SJCRH30 (cell line): ENCODE data around the gene PEX10. TPM values are rescaled to one million over a fixed set of nuclear protein-coding genes. Genes with fewer than 3 reads are reported as not detected.
A peak's percentile ranks its signal among the peaks of the same experiment; 100 is the strongest.
"Not testable (repeated sequence)": the region's sequence is repeated elsewhere in the genome, so short reads cannot be mapped to it uniquely, and the experiment has no call there.

Experiments
- DNase-seq, 2 experiments: peaks; one replicate each; pipeline ENCODE4 v3.0.0-alpha.2; 2015 to 2020
- H3K27ac ChIP-seq: fragments of 250-450 bp; sonication (Bioruptor Pico); 2 replicates; pipeline ENCODE4 v1.5.1; 2020; ENCODE audit warnings: mild to moderate bottlenecking, moderate library complexity
- H3K27me3 ChIP-seq: fragments of 250-450 bp; sonication (Bioruptor Pico); 2 replicates; pipeline ENCODE4 v1.5.1; 2020; ENCODE audit warnings: mild to moderate bottlenecking, moderate library complexity
- H3K36me3 ChIP-seq: fragments of 250-450 bp; sonication (Bioruptor Pico); 2 replicates; pipeline ENCODE4 v1.5.1; 2020; ENCODE audit warnings: mild to moderate bottlenecking, moderate library complexity
- H3K4me1 ChIP-seq: fragments of 250-450 bp; sonication (Bioruptor Pico); 2 replicates; pipeline ENCODE4 v1.5.1; 2020; ENCODE audit warnings: mild to moderate bottlenecking, moderate library complexity
- H3K4me3 ChIP-seq: fragments of 250-450 bp; sonication (Bioruptor Pico); 2 replicates; pipeline ENCODE4 v1.5.1; 2020; ENCODE audit warnings: mild to moderate bottlenecking, moderate library complexity
- H3K9me3 ChIP-seq: fragments of 250-450 bp; sonication (Bioruptor Pico); replicated peaks from 2 replicates; pipeline ENCODE4 v1.5.1; 2020; ENCODE audit warnings: mild to moderate bottlenecking, moderate library complexity
- total RNA-seq: library from RNA; depleted of rRNA; stranded (reverse); fragments of >200 nt; shearing (Covaris generic); gene quantifications from 2 replicates; pipeline ENCODE4 v1.2.3, GENCODE V29; 2014; rRNA removed

Gene PEX10
- total RNA-seq, result 28.8 and 32.7 TPM in 2 replicates

- peak; percentile 99 for DNase-seq
- peaks cover 8% of the 10 kb centered on the region; the same call in 1 of the 2 replicates for H3K4me1 ChIP-seq
- peaks cover 13% of the 10 kb centered on the region for H3K27me3 ChIP-seq
- peak within 1 kb of the TSS; percentile 93 for H3K4me3 ChIP-seq
- no peaks in the 10 kb centered on the region for H3K9me3 ChIP-seq
- peak within 1 kb of the TSS; percentile 61 for H3K27ac ChIP-seq
- H3K36me3 ChIP-seq, result no peaks in the 10 kb centered on the region
These were observed at the start of gene PEX10 for GRCh38 chr1:2412395-2412772. Gene PEX10, minus strand, starts transcription at chr1:2412564. Its CDS starts 62 bp downstream, at chr1:2412502.

GRCh38 chr1:2460996-2461751 is 48.8 kb upstream of the PEX10 start:
- H3K4me1 ChIP-seq, result no peaks in the 10 kb centered on the region
- H3K36me3 ChIP-seq, result no peaks in the 10 kb centered on the region
- no peak for DNase-seq
- H3K27ac ChIP-seq, result no peak overlapping the region
- peaks cover 80% of the 10 kb centered on the region for H3K27me3 ChIP-seq
- H3K4me3 ChIP-seq, result no peak overlapping the region
- no peaks in the 10 kb centered on the region for H3K9me3 ChIP-seq

GRCh38 chr1:2460203-2460602 is 47.8 kb upstream of the PEX10 start:
- H3K27me3 ChIP-seq, result peaks cover 80% of the 10 kb centered on the region
- H3K36me3 ChIP-seq, result no peaks in the 10 kb centered on the region
- no peaks in the 10 kb centered on the region for H3K4me1 ChIP-seq
- DNase-seq, result no peak
- H3K9me3 ChIP-seq, result no peaks in the 10 kb centered on the region
- no peak overlapping the region for H3K4me3 ChIP-seq
- no peak overlapping the region for H3K27ac ChIP-seq

GRCh38 chr1:2459757-2460156 is 47.4 kb upstream of the PEX10 start:
- H3K27ac ChIP-seq, result no peak overlapping the region
- peak in 1 of 2 experiments; percentile 31 for DNase-seq
- H3K9me3 ChIP-seq, result no peaks in the 10 kb centered on the region
- no peaks in the 10 kb centered on the region for H3K36me3 ChIP-seq
- peaks cover 80% of the 10 kb centered on the region for H3K27me3 ChIP-seq
- no peak overlapping the region for H3K4me3 ChIP-seq
- no peaks in the 10 kb centered on the region for H3K4me1 ChIP-seq

GRCh38 chr1:2459102-2459753 is 46.9 kb upstream of the PEX10 start:
- not testable (repeated sequence) for H3K36me3 ChIP-seq, H3K4me1 ChIP-seq, DNase-seq, H3K4me3 ChIP-seq, H3K9me3 ChIP-seq, H3K27ac ChIP-seq
- H3K27me3 ChIP-seq, result peaks cover 80% of the 10 kb centered on the region

GRCh38 chr1:2458687-2459086 is 46.3 kb upstream of the PEX10 start:
- no peak overlapping the region for H3K27ac ChIP-seq
- no peaks in the 10 kb centered on the region for H3K4me1 ChIP-seq
- DNase-seq, result no peak
- H3K9me3 ChIP-seq, result no peaks in the 10 kb centered on the region
- peaks cover 80% of the 10 kb centered on the region for H3K27me3 ChIP-seq
- H3K4me3 ChIP-seq, result no peak overlapping the region
- no peaks in the 10 kb centered on the region for H3K36me3 ChIP-seq

- no peaks in the 10 kb centered on the region for H3K36me3 ChIP-seq
- H3K4me3 ChIP-seq, result no peak overlapping the region
- peaks cover 80% of the 10 kb centered on the region for H3K27me3 ChIP-seq
- DNase-seq, result no peak
- H3K4me1 ChIP-seq, result no peaks in the 10 kb centered on the region
- no peak overlapping the region for H3K27ac ChIP-seq
- H3K9me3 ChIP-seq, result no peaks in the 10 kb centered on the region
These were observed 45.1 kb upstream of the PEX10 start for GRCh38 chr1:2457444-2457843.

GRCh38 chr1:2455757-2456156 is 43.4 kb upstream of the PEX10 start:
- Histone ChIP-seq H3K4me3 (no peak overlapping the region), H3K36me3 (no peaks in the 10 kb centered on the region), H3K9me3 (no peaks in the 10 kb centered on the region), H3K27ac (no peak overlapping the region), H3K27me3 (peaks cover 83% of the 10 kb centered on the region), H3K4me1 (no peaks in the 10 kb centered on the region)
- DNase-seq, result no peak

GRCh38 chr1:2454227-2454626 is 41.9 kb upstream of the PEX10 start:
- H3K27ac ChIP-seq, result no peak overlapping the region
- peaks cover 79% of the 10 kb centered on the region for H3K27me3 ChIP-seq
- H3K36me3 ChIP-seq, result no peaks in the 10 kb centered on the region
- no peaks in the 10 kb centered on the region for H3K4me1 ChIP-seq
- no peak overlapping the region for H3K4me3 ChIP-seq
- no peak for DNase-seq
- no peaks in the 10 kb centered on the region for H3K9me3 ChIP-seq

- Histone ChIP-seq H3K27ac (no peak overlapping the region), H3K4me3 (no peak overlapping the region), H3K9me3 (no peaks in the 10 kb centered on the region), H3K36me3 (no peaks in the 10 kb centered on the region), H3K27me3 (peaks cover 69% of the 10 kb centered on the region), H3K4me1 (peaks cover 6% of the 10 kb centered on the region; the same call in 1 of the 2 replicates)
- DNase-seq, result no peak
These were observed 40.6 kb upstream of the PEX10 start for GRCh38 chr1:2452932-2453315.

GRCh38 chr1:2452201-2452931 is 40.0 kb upstream of the PEX10 start:
- peaks cover 68% of the 10 kb centered on the region for H3K27me3 ChIP-seq
- no peak overlapping the region for H3K27ac ChIP-seq
- H3K4me3 ChIP-seq, result no peak overlapping the region
- H3K4me1 ChIP-seq, result peaks cover 10% of the 10 kb centered on the region; the same call in 1 of the 2 replicates
- no peaks in the 10 kb centered on the region for H3K9me3 ChIP-seq
- no peak for DNase-seq
- no peaks in the 10 kb centered on the region for H3K36me3 ChIP-seq

- peaks cover 10% of the 10 kb centered on the region; the same call in 1 of the 2 replicates for H3K4me1 ChIP-seq
- no peaks in the 10 kb centered on the region for H3K9me3 ChIP-seq
- H3K36me3 ChIP-seq, result no peaks in the 10 kb centered on the region
- no peak overlapping the region for H3K27ac ChIP-seq
- no peak overlapping the region for H3K4me3 ChIP-seq
- H3K27me3 ChIP-seq, result peaks cover 62% of the 10 kb centered on the region
- no peak for DNase-seq
These were observed 39.4 kb upstream of the PEX10 start for GRCh38 chr1:2451741-2452140.

GRCh38 chr1:2449636-2450454 is 37.5 kb upstream of the PEX10 start:
- H3K27ac ChIP-seq, result no peak overlapping the region

GRCh38 chr1:2448098-2448445 is 35.7 kb upstream of the PEX10 start:
- DNase-seq, result peak; percentile 79 to 80
- no peaks in the 10 kb centered on the region for H3K36me3 ChIP-seq
- no peaks in the 10 kb centered on the region for H3K9me3 ChIP-seq
- no peak overlapping the region for H3K27ac ChIP-seq
- peaks cover 10% of the 10 kb centered on the region; the same call in 1 of the 2 replicates for H3K4me1 ChIP-seq
- H3K4me3 ChIP-seq, result no peak overlapping the region
- H3K27me3 ChIP-seq, result peaks cover 51% of the 10 kb centered on the region

More at GRCh38 chr1:2449636-2450454, 37.5 kb upstream of the PEX10 start:
- Histone ChIP-seq H3K4me3 (no peak overlapping the region), H3K9me3 (no peaks in the 10 kb centered on the region), H3K36me3 (no peaks in the 10 kb centered on the region), H3K4me1 (peaks cover 10% of the 10 kb centered on the region; the same call in 1 of the 2 replicates), H3K27me3 (peaks cover 59% of the 10 kb centered on the region)
- DNase-seq, result no peak
